ENCODE results near the gene HEATR9.
"Not testable (repeated sequence)": the region's sequence is repeated elsewhere in the genome, so short reads cannot be mapped to it uniquely, and the experiment has no call there.

HEATR9 gene, protein sequence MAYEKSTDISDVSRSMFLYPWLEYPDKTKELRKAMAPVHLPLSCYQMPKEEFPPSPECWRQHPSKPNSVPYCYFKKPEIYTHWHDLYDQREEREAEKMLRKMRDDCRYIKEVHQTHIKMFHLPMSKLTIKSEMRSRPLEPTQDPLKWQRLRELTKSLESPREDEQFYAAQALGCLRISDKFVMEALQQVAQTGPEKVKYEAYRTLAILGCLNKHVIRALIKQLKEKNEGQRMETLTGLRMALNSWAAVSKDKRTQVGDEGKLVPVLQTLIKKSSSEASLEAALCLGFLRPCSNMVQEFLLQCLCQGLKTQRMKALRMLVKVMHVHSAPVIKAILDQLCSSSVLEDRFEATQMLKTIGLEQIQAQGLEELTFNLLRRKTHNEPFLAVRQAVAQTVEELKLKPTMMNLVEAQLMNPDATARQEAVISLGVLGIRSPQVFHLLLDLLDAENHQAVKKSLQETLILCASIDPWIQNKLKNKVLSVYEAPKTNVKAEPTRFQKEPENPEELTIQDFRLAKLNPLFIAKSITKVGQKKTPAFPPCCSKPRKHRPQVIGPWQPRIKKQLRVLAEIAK

GRCh38 chr17:35868737-35869136 lies at the start of gene HEATR9:
Gene HEATR9 (minus strand): TSS chr17:35868891. CDS start chr17:35868742, 149 bp downstream.
- no peak for DNase-seq (ENCODE audit: low spot score)

DNA sequence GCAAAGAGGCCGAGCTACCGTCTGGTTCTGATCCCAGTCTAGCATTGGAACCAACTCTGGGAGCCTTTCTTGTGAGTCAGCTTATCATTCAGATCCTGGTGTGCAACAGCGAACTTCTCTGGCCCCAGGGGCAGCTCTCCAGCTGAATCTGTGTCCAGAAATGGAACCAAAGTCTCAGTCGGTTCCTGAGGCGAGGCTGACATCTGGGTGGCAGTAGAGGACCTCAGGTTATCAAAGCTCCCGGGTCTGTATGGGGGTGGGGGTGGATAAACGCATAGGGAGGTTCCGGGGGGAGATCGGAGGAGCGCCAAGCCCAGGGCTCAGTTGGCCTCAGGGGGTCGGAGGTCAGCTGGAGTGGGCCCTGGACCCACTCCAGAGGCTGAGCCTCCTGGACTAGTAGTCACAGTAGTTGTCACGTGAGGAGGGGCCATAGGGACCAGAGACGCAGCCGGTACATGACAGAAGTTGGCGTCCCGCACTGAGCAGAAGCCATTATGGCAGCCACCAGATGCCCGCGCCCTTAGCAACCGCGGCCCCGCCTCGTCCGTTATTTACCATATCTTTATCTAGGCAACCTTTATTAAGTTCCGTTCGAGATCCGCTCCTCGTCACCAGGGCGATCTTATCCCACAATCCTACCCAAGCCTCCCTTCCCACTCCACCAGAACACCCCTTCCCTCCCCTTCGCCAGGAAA lies 49.0 kb upstream of the HEATR9 start:
- no peak for DNase-seq (ENCODE audit: low spot score)

DNA sequence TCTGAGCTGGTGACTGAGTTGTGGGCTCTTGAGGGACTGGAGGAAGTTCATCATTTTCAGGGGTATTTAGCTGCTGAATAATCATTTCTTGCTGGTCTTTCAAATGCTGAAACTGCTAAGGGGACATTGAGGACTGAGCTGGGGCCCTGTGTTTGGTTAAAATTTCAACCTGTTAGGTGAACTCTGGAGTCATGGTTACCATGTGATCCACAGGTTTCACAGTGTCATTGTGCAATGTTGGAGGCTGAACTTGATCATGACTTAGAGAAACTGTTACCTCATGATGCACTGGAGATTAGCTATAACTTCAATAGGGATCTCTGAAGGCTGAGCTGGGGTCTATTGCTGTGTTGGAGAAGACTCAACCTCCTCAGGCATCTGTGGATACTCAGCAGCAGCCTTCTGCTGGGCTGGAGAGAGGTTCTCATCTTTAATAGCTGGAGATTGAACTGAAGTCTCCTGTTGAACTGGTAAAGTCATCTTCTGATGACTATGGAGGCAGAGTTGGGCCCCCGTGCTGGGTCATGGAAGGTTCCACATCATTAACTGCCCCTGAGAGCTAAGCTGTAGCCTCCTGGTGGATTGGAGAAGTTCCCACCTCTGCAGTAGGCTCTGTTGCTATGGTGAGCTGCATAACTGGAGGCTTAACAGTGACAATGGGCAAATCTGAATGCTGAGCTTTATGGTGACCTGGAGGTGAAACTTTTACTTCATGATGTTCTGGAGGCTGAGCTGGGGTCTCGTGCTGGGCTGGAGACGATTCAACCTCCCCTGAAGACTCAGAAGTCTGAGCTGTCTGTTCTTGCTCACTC lies 46.7 kb upstream of the HEATR9 start:
- DNase-seq (ENCODE audit: low spot score) = no peak

GRCh38 chr17:35914354-35914753 lies 45.7 kb upstream of the HEATR9 start:
- no peak for DNase-seq (ENCODE audit: low spot score)

DNA sequence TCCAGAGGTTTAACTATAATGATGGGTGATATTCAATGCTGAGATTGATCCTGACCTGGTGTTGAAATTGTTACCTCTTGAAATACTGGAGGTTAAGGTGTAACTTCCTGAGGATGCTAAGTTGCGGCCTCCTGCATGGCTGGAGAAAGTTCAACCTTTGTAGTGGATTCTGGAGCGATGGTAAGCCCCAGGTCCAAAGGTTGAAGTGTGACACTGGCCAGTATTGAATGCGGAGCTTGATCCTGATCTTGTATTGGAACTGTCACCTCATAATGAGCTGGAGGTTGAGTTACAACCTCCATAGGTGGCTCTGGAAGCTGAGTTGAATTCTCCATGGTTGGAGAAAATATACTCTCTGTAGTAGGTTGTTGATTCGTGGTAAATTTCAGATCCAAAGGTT lies 44.9 kb upstream of the HEATR9 start:
- no peak for DNase-seq (ENCODE audit: low spot score)

- DNase-seq (ENCODE audit: low spot score) = no peak
Observed at GRCh38 chr17:35912942-35913341, 44.3 kb upstream of the HEATR9 start.

- no peak for DNase-seq (ENCODE audit: low spot score)
Observed at GRCh38 chr17:35912339-35912912, 43.7 kb upstream of the HEATR9 start.

DNA sequence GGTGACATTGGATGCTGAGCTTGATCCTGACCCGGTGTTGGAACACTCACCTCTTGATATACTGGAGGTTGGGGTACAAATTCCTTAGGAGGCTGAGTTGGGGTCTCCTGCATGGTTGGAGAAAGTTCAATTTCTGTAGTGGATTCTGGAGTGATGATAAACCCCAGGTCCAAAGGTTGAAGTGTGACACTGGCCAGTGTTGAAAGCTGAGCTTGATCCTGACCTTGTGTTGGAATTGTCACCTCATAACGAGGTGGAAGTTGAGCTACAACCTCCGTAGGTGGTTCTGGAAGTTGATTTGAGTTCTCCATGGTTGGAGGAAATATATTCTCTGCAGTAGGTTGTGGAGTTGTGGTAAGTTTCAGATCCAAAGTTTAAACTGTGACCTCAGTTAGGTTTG lies 40.7 kb upstream of the HEATR9 start:
- DNase-seq (ENCODE audit: low spot score) = no peak

DNA sequence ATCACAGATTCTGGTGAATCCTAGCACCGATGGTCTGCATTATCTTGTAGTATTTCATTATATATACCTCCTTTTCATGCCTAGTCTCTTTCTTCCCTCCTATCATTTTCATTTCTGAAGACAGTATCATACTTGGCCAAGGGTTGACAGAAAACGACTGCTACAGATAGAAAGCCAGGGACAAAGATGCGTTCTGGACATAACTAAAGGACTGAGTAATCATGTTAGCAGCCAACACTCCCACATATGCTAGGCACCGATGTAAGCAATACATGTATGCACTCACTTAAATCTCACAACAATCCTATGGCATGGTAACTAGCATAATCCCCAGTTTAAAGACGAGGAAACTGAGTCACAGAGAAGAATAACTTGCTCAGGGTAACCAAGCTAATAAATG lies 39.0 kb upstream of the HEATR9 start:
- DNase-seq (ENCODE audit: low spot score) = no peak

DNA sequence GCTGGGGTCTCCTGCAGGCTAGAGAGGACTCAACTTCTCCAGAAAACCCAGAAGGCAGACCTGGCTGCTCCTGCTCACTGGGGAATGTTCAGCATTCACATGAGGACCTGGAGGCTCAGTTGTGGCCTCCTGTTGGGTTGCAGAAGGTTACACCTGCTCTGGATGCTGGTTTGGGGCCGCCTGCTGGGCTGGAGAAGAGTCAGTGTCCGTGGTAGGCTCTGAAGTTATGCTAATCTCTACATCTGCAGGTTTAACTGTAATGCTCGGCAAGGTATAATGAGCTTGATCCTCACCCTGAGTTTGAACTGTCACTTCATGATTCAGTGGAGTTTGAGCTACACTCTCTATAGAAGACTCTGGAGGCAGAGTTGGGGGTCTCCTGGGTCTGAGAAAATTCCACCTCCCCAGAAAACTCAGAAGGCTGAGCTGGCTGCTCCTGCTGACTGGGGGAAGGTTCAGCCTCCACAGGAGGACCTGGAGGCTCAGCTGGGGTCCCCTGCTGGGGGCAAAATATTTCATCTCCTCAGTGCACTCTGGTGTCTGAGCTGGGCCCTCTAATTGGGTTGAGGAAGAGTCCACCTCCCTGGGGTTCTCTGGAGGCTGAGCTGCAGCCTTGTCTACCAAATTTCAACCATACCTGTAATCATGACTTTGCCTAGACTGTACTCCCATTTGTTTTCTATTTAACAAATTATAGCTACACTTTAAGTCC lies 38.4 kb upstream of the HEATR9 start:
- no peak for DNase-seq (ENCODE audit: low spot score)

- no peak for DNase-seq (ENCODE audit: low spot score)
Observed at GRCh38 chr17:35906191-35906925, 37.7 kb upstream of the HEATR9 start.

GRCh38 chr17:35903451-35903850 lies 34.8 kb upstream of the HEATR9 start:
- DNase-seq (ENCODE audit: low spot score) = no peak

- DNase-seq (ENCODE audit: low spot score) = no peak
Observed at GRCh38 chr17:35901631-35902175, 33.0 kb upstream of the HEATR9 start.

- DNase-seq (ENCODE audit: low spot score) = no peak
Observed at GRCh38 chr17:35900708-35901480, 32.2 kb upstream of the HEATR9 start.

DNA sequence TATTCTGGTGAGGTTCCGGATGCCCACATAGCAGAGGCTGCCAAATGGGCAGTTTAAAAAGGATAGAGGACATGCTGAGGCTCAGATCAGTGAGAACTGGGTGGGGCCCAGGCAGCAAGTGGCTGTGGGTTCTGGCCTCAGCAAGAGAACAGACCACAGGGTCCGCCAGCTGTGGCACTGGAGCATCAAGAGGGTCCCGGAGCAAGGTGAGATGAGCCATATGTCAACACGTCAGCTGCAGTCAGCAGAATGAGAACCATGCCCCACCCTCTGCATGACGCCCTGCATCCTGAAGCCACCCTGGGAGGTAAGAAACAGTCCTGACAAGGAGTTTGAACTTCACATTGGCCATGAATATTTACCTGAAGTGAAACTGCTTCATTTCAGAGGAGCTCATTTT lies 31.6 kb upstream of the HEATR9 start:
- DNase-seq (ENCODE audit: low spot score) = no peak

DNA sequence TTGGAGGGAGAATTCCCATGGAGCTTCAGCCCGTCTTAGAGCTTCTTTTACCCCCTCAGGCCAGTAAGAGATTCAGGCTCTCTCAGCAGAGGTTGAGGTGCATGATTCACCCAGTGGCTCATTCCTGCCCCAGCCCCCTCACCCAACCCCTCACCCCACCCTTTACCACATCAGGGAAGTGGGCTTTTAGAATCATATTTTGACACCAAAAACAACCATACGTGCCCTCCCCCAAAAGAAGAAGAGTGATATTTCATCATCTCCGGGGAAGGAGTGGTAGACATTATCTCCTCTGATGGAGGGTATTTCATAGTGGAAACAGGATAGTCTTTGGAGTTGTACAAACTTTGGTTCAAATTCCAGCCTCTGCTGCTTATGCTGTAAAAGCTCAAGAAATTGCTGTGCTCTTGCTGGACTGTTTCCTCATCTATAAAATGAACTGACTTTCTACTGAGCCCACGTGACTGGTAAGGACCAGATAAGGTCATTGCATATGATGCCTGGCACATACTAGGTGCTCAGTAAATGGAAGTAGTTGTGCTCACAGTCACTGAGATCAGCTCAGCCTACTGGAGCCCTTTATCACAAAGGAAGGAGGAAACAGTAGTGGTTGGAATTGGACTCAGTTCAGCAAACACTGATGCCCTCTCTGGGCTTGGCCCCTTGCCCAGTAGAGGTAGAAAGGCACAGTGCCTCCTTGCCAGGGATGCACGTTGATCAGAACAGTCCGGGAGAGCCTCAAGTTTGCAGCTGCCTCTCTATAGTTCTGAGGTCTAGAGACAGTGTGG lies 29.8 kb upstream of the HEATR9 start:
- DNase-seq (ENCODE audit: low spot score) = no peak

DNA sequence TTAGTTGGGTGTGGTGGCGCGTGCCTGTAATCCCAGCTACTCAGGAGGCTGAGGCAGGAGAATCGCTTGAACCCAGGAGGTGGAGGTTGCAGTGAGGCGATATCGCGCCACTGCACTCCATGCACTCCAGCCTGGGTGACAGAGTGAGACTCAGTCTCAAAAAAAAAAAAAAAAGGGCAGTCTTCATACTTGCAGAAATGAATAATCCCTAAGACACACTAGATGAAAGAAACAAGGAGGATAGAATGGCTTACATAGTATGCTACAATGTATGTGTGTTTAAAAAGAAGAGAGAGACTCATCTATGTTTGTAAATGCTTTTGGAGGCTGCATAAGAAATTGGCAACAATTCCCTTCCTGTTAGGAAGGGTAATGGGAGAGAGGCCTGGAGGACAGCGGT lies 29.1 kb upstream of the HEATR9 start:
- not testable (repeated sequence) for DNase-seq (ENCODE audit: low spot score)

Data from SW480 (cell line).